HCT116 (cell line): ENCODE data around the gene TMC3. TPM values are rescaled to one million over a fixed set of nuclear protein-coding genes. Genes with fewer than 3 reads are reported as not detected.

Experiments used
- ATAC-seq: fragments of 200-7000 bp; cut with Tn5 transposase; 2 replicates; pipeline ENCODE4 v1.9.1; 2020; ENCODE audit warnings: mild to moderate bottlenecking, moderate library complexity
- BruUV-seq: library from RNA; stranded (reverse); fragments of 400-500 nt; replicated peaks from 2 replicates; lab custom pipeline; 2021; lab: Mats Ljungman, UMichigan
- CTCF ChIA-PET: fragments of 300-600 bp; sonication (Branson Sonifier 250); formaldehyde crosslinking; loops from one replicate; lab custom pipeline; 2021; ENCODE audit warnings: antibody characterized with exemption; lab: Charles Lee
- POLR2A ChIA-PET: fragments of 300-600, 350-600 bp; sonication (Branson Sonifier 250); formaldehyde crosslinking; loops from one replicate; lab custom pipeline; 2021; ENCODE audit warnings: antibody characterized with exemption; lab: Charles Lee
- RAD21 ChIA-PET, 2 experiments: fragments of 300-600 bp; sonication (Branson Sonifier 250); formaldehyde crosslinking; loops; one replicate each; lab custom pipeline; 2023; ENCODE audit warnings: low total read pairs in 2 of 2; ENCODE audit not compliant: uncharacterized antibody in 2 of 2, unreplicated experiment in 2 of 2, low non-redundant PET in 1 of 2; lab: Charles Lee
- DNase-seq: peaks from one replicate; pipeline ENCODE4 v3.0.0-alpha.2; 2010; ENCODE audit warnings: low read depth, low spot score
- H2AFZ ChIP-seq: fragments of 200-600 bp; shearing (Covaris generic), sonication (generic); 2 replicates; pipeline ENCODE4 v1.6.1; 2017; ENCODE audit warnings: low read depth, mixed run types, mixed read lengths, antibody characterized with exemption, low read length; ENCODE audit not compliant: poor library complexity, severe bottlenecking
- H3K27ac ChIP-seq: 2 replicates; pipeline ENCODE4 v1.5.1; 2012; ENCODE audit warnings: low read depth, low read length
- H3K27me3 ChIP-seq: fragments of 200-600 bp; sonication (generic); 2 replicates; pipeline ENCODE4 v1.6.1; 2016; ENCODE audit warnings: mixed run types, low read length, mixed read lengths; ENCODE audit not compliant: insufficient read depth
- H3K36me3 ChIP-seq, 2 experiments: fragments of 200-500 bp in 1 of 2; fragments of 200-600 bp in 1 of 2; sonication (Bioruptor generic) in 1 of 2; sonication (generic) in 1 of 2; 2 replicates each; pipeline versions ENCODE4 v1.5.1 to v1.6.1; 2014 to 2016; ENCODE audit warnings: low read length in 2 of 2, inconsistent platforms in 1 of 2, mixed read lengths in 1 of 2, mixed run types in 1 of 2; ENCODE audit not compliant: insufficient read depth in 2 of 2, control insufficient read depth in 1 of 2
- H3K4me1 ChIP-seq, 2 experiments: fragments of 200-600 bp in 1 of 2; sonication (generic) in 1 of 2; 2 replicates each; pipeline versions ENCODE4 v1.5.1 to v1.6.1; 2012 to 2017; ENCODE audit warnings: low read length in 2 of 2, inconsistent platforms in 1 of 2, mild to moderate bottlenecking in 1 of 2, mixed read lengths in 1 of 2, mixed run types in 1 of 2, moderate library complexity in 1 of 2; ENCODE audit not compliant: insufficient read depth in 2 of 2, control insufficient read depth in 1 of 2
- H3K4me2 ChIP-seq: fragments of 200-600 bp; sonication (generic); 2 replicates; pipeline ENCODE4 v1.6.1; 2017; ENCODE audit warnings: mixed run types, low read length, mixed read lengths
- H3K4me3 ChIP-seq, 2 experiments: fragments of 200-600 bp in 1 of 2; sonication (generic) in 1 of 2; replicated peaks in 1 of 2; 2 replicates each; pipeline ENCODE4 v1.5.1; 2011 to 2016; ENCODE audit warnings: low read length in 2 of 2, control low read depth in 1 of 2, low read depth in 1 of 2, mild to moderate bottlenecking in 1 of 2, mixed read lengths in 1 of 2, mixed run types in 1 of 2
- H3K79me2 ChIP-seq: fragments of 200-600 bp; sonication (generic); 2 replicates; pipeline ENCODE4 v1.6.1; 2017; ENCODE audit warnings: mild to moderate bottlenecking, mixed run types, low read length, moderate library complexity, mixed read lengths; ENCODE audit not compliant: insufficient read depth
- H3K9ac ChIP-seq: fragments of 200-600 bp; sonication (generic); 2 replicates; pipeline ENCODE4 v1.6.1; 2016; ENCODE audit warnings: low read length, mixed read lengths
- H3K9me2 ChIP-seq: fragments of 200-600 bp; sonication (generic), shearing (Covaris generic); 2 replicates; pipeline ENCODE4 v1.6.1; 2017; ENCODE audit warnings: mixed run types, mild to moderate bottlenecking, moderate library complexity; ENCODE audit not compliant: insufficient read depth
- H3K9me3 ChIP-seq, 2 experiments: fragments of 200-500 bp in 1 of 2; fragments of 200-600 bp in 1 of 2; sonication (Bioruptor generic) in 1 of 2; sonication (generic) in 1 of 2; 2 replicates each; pipeline ENCODE4 v1.6.1; 2014 to 2017; ENCODE audit warnings: low read length in 2 of 2, mixed read lengths in 2 of 2, inconsistent platforms in 1 of 2, low read depth in 1 of 2, mild to moderate bottlenecking in 1 of 2, mixed run types in 1 of 2, moderate library complexity in 1 of 2; ENCODE audit not compliant: control insufficient read depth in 1 of 2, insufficient read depth in 1 of 2
- H4K20me1 ChIP-seq: fragments of 200-600 bp; sonication (generic), shearing (Covaris generic); 2 replicates; pipeline ENCODE4 v1.6.1; 2017; ENCODE audit warnings: mixed run types, mild to moderate bottlenecking, moderate library complexity; ENCODE audit not compliant: insufficient read depth
- ATF3 ChIP-seq: IDR thresholded peaks from 2 replicates; pipeline ENCODE4 v1.6.1; 2012
- CBX3 ChIP-seq: IDR thresholded peaks from 2 replicates; pipeline ENCODE4 v1.6.1; 2012; ENCODE audit warnings: low read depth
- CEBPB ChIP-seq: IDR thresholded peaks from 2 replicates; pipeline ENCODE4 v1.6.1; 2012; ENCODE audit warnings: low read depth
- EGR1 ChIP-seq: IDR thresholded peaks from 2 replicates; pipeline ENCODE4 v1.6.1; 2012; ENCODE audit warnings: low read depth
- ELF1 ChIP-seq: IDR thresholded peaks from 2 replicates; pipeline ENCODE4 v1.6.1; 2012; ENCODE audit warnings: low read depth, borderline replicate concordance
- EZH2phosphoT487 ChIP-seq: fragments of 200-600 bp; IDR thresholded peaks from 2 replicates; pipeline ENCODE4 v1.6.1; 2018; ENCODE audit warnings: antibody characterized with exemption, borderline replicate concordance
- JUND ChIP-seq: IDR thresholded peaks from 2 replicates; pipeline ENCODE4 v1.6.1; 2012
- POLR2A ChIP-seq: IDR thresholded peaks from 2 replicates; pipeline ENCODE4 v1.7.0; 2011; ENCODE audit warnings: borderline replicate concordance; ENCODE audit not compliant: insufficient read depth, insufficient read length; ENCODE audit errors: extremely low read depth
- POLR2AphosphoS5 ChIP-seq: IDR thresholded peaks from 2 replicates; pipeline ENCODE4 v1.6.1; 2011; ENCODE audit warnings: mild to moderate bottlenecking, low read depth, low read length, moderate library complexity
- RAD21 ChIP-seq: IDR thresholded peaks from 2 replicates; pipeline ENCODE4 v1.6.1; 2012; ENCODE audit warnings: low read depth, mild to moderate bottlenecking
- REST ChIP-seq: IDR thresholded peaks from 2 replicates; pipeline ENCODE4 v1.6.1; 2012; ENCODE audit warnings: low read depth
- SIN3A ChIP-seq: IDR thresholded peaks from 2 replicates; pipeline ENCODE4 v1.6.1; 2012; ENCODE audit warnings: low read depth
- SP1 ChIP-seq: IDR thresholded peaks from 2 replicates; pipeline ENCODE4 v1.6.1; 2012; ENCODE audit warnings: low read depth
- SRF ChIP-seq: IDR thresholded peaks from 2 replicates; pipeline ENCODE4 v1.6.1; 2012; ENCODE audit warnings: low read depth
- TCF7L2 ChIP-seq: IDR thresholded peaks from 2 replicates; pipeline ENCODE4 v1.7.0; 2011; ENCODE audit warnings: borderline replicate concordance, inconsistent platforms; ENCODE audit not compliant: insufficient read depth, insufficient read length; ENCODE audit errors: extremely low read depth
- YY1 ChIP-seq: IDR thresholded peaks from 2 replicates; pipeline ENCODE4 v1.6.1; 2011; ENCODE audit warnings: low read length, low read depth, moderate library complexity, mild to moderate bottlenecking; ENCODE audit not compliant: insufficient replicate concordance; ENCODE audit errors: extremely low read depth
- ZFX ChIP-seq: fragments of 450-650 bp; IDR thresholded peaks from 2 replicates; pipeline ENCODE4 v1.6.1; 2017
- ZNF274 ChIP-seq: fragments of 200-500 bp; sonication (Bioruptor generic); IDR thresholded peaks from 2 replicates; pipeline ENCODE4 v1.6.1; 2014; ENCODE audit warnings: mild to moderate bottlenecking, low read depth, low read length, inconsistent platforms
- intact Hi-C: fragments of 100-400 bp; cut with micrococcal nuclease; formaldehyde crosslinking; loops from 2 replicates; pipeline ENCODE4 v1.10.0; 2022
- total RNA-seq: library from RNA; stranded (reverse); gene quantifications from one replicate; pipeline ENCODE4 v1.2.1, GENCODE V29; 2021; ENCODE audit not compliant: unreplicated experiment

Gene TMC3
- total RNA-seq, 1 experiment from 2014 or later = not detected

GRCh38 chr15:81310480-81310879 is 63.5 kb downstream of the TMC3 start (continued):
- no peak for TF ChIP-seq ZNF274
- no peak for TF ChIP-seq SRF
- no peak for TF ChIP-seq ATF3
- TF ChIP-seq EZH2phosphoT487 = no peak
- no peak for TF ChIP-seq REST
- TF ChIP-seq EGR1 = no peak

GRCh38 chr15:81309647-81310450 is 64.2 kb downstream of the TMC3 start:
- Histone ChIP-seq H3K4me2 (no peak overlapping the region), H3K4me1 (peaks cover 13 to 18% of the 10 kb centered on the region in 2 experiments), H3K27me3 (no peaks in the 10 kb centered on the region), H2AFZ (no peak overlapping the region), H3K4me3 (no peak overlapping the region), H3K9me3 (no peaks in the 10 kb centered on the region), H3K9me2 (no peaks in the 10 kb centered on the region), H3K9ac (no peak overlapping the region), H3K27ac (no peak overlapping the region), H3K79me2 (no peaks in the 10 kb centered on the region), H4K20me1 (no peaks in the 10 kb centered on the region), H3K36me3 (no peaks in the 10 kb centered on the region)
- BruUV-seq = no TSS peak
- ChIA-PET RAD21 (no interaction called here), POLR2A (interaction anchor here (2.0 kb wide), 1 partner anchor 14 kb away, joined by 5 read pairs; the partner anchor contains the start of gene STARD5), CTCF (interaction anchor here (1.3 kb wide), 1 partner anchor 44 kb away, joined by 4 read pairs; no protein-coding TSS in a partner anchor)
- DNase-seq (no peak), ATAC-seq (no peak)
- intact Hi-C loops = no loop called here
- no peak for TF ChIP-seq POLR2A
- TF ChIP-seq CEBPB = no peak
- no peak for TF ChIP-seq TCF7L2
- TF ChIP-seq YY1 = no peak
- no peak for TF ChIP-seq ZNF274
- TF ChIP-seq POLR2AphosphoS5 = no peak
- TF ChIP-seq CBX3 = no peak
- TF ChIP-seq SRF = no peak
- no peak for TF ChIP-seq SP1
- TF ChIP-seq EZH2phosphoT487 = no peak
- TF ChIP-seq RAD21 = no peak
- TF ChIP-seq ELF1 = no peak
- TF ChIP-seq ATF3 = no peak
- no peak for TF ChIP-seq JUND
- TF ChIP-seq REST = no peak
- TF ChIP-seq ZFX = no peak
- no peak for TF ChIP-seq SIN3A
